Psoas muscle (tissue), 8 donors: ENCODE data around the gene ATP8A2. TPM values are rescaled to one million over a fixed set of nuclear protein-coding genes. Genes with fewer than 3 reads are reported as not detected.

Experiments
- ATAC-seq, 4 donors: fragments of 200-7000 bp; cut with Tn5 transposase; one replicate each; pipeline ENCODE4 v1.9.1; 2020; ENCODE audit warnings: moderate library complexity in 3 of 4, mild to moderate bottlenecking in 2 of 4
- DNase-seq, 2 donors: peaks; one replicate each; pipeline ENCODE4 v3.0.0-alpha.2; 2020
- H3K27ac ChIP-seq: fragments of 200-600 bp; one replicate; pipeline ENCODE4 v1.8.0; 2022
- H3K27me3 ChIP-seq, 3 donors: fragments of 200-600 bp in 1 of 3; one replicate each; pipeline versions ENCODE4 v1.6.1 to v1.8.0; 2013 to 2022; ENCODE audit warnings: low read length in 2 of 3, mild to moderate bottlenecking in 2 of 3, moderate library complexity in 1 of 3; ENCODE audit not compliant: insufficient read depth in 3 of 3
- H3K36me3 ChIP-seq, 2 donors: fragments of 200-600 bp in 1 of 2; one replicate each; pipeline versions ENCODE4 v1.6.1 to v1.8.0; 2013 to 2022; ENCODE audit warnings: low read depth in 1 of 2, mild to moderate bottlenecking in 1 of 2, moderate library complexity in 1 of 2; ENCODE audit not compliant: insufficient read depth in 1 of 2
- H3K4me1 ChIP-seq: fragments of 200-600 bp; one replicate; pipeline ENCODE4 v1.8.0; 2022
- H3K4me3 ChIP-seq: fragments of 200-600 bp; one replicate; pipeline ENCODE4 v1.8.0; 2022; ENCODE audit warnings: mild to moderate bottlenecking
- H3K9me3 ChIP-seq: fragments of 200-600 bp; one replicate; pipeline ENCODE4 v1.8.0; 2022
- CTCF ChIP-seq: fragments of 200-600 bp; IDR thresholded peaks from one replicate; pipeline ENCODE4 v1.8.0; 2022; ENCODE audit warnings: antibody characterized with exemption
- WGBS, 3 donors: extraction: QIAGEN DNeasy Blood & Tissue Kit; methylation state at CpG; one replicate each; pipeline versions ENCODE4 v1.1.6 to v1.1.7; 2013; 5-methylcytosine and 5-hydroxymethylcytosine counted together
- intact Hi-C, 2 donors: fragments of 100-400 bp; cut with DNase I; formaldehyde crosslinking; loops; one replicate each; pipeline versions ENCODE4 v1.11.0 to v1.14.2; 2022
- polyA plus RNA-seq, 3 donors: library from polyadenylated mRNA; stranded (reverse); fragments of 200-250 nt; gene quantifications; one replicate each; pipeline ENCODE4 v1.2.3, GENCODE V29; 2013
- total RNA-seq, 4 donors: library from RNA; stranded (reverse); fragmentation: NEBNext Ultra II Directional in 2 of 4; extraction: Animal tissue kit (Norgen Biotek cat#: 25700) in 2 of 4; gene quantifications; one replicate each; pipeline versions ENCODE4 v1.2.1 to v1.2.4, GENCODE V29; 2021 to 2023
- donor health status: healthy with polysubstance abuse.
- donor health status: DM: no; HTN: no; CAD: no; lungs with moderate emphysema.
- donor health status: Bipolar disorder and iron deficiency.
- donor health status: healthy.
- donor health status: DM: yes; HTN: yes; CAD: no.
- donor health status: DM: no; HTN: no; CAD: no.
- donor health status: DM: no; HTN: no; CAD: no.
- donor health status: DM: yes; HTN: yes; CAD: no.

Gene ATP8A2
- total and polyA plus RNA-seq, 7 donors, result 0.02 to 0.22 (median 0.04) TPM; not detected in 2

- 91 to 95% (median 94%) methylated on average over 7 of the region's 7 CpGs for WGBS, 3 donors
- H3K9me3 ChIP-seq, result no peaks in the 10 kb centered on the region
- TF ChIP-seq CTCF, result no peak
- no peak for ATAC-seq
- no peaks in the 10 kb centered on the region for H3K4me1 ChIP-seq
- no peak overlapping the region for H3K4me3 ChIP-seq
- H3K36me3 ChIP-seq, result no peaks in the 10 kb centered on the region
- intact Hi-C loops, result loop anchor here in 1 of 2 donors (10.0 kb wide), 1 partner anchor 56 kb away; no protein-coding TSS in a partner anchor
- no peak overlapping the region for H3K27ac ChIP-seq
- H3K27me3 ChIP-seq, result no peaks in the 10 kb centered on the region
- DNase-seq, result no peak
These were observed 589.5 kb downstream of the ATP8A2 start for GRCh38 chr13:25961294-25961693.

GRCh38 chr13:25963674-25964073, 591.9 kb downstream of the ATP8A2 start:
- H3K4me1 ChIP-seq, result no peaks in the 10 kb centered on the region
- H3K36me3 ChIP-seq, result no peaks in the 10 kb centered on the region
- H3K27me3 ChIP-seq, result no peaks in the 10 kb centered on the region
- H3K9me3 ChIP-seq, result no peaks in the 10 kb centered on the region
- no peak overlapping the region for H3K27ac ChIP-seq
- ATAC-seq, result peak in 1 of 4 donors; percentile 39
- H3K4me3 ChIP-seq, result no peak overlapping the region
- DNase-seq, result no peak
- TF ChIP-seq CTCF, result no peak
- 25 to 26% (median 26%) methylated on average over 4 of the region's 4 CpGs for WGBS, 3 donors
- intact Hi-C loops, result loop anchor here in 1 of 2 donors (10.0 kb wide), 1 partner anchor 59 kb away; no protein-coding TSS in a partner anchor

GRCh38 chr13:25965596-25965995, 593.8 kb downstream of the ATP8A2 start:
- Histone ChIP-seq H3K4me1 (no peaks in the 10 kb centered on the region), H3K9me3 (no peaks in the 10 kb centered on the region), H3K4me3 (no peak overlapping the region), H3K36me3 (no peaks in the 10 kb centered on the region), H3K27ac (no peak overlapping the region), H3K27me3 (no peaks in the 10 kb centered on the region)
- DNase-seq, result no peak
- no peak for TF ChIP-seq CTCF
- ATAC-seq, result no peak
- 66 to 78% (median 73%) methylated on average over 2 of the region's 2 CpGs for WGBS, 3 donors
- intact Hi-C loops, result loop anchor here in 1 of 2 donors (10.0 kb wide), 1 partner anchor 61 kb away; no protein-coding TSS in a partner anchor

GRCh38 chr13:25966086-25966485, 594.3 kb downstream of the ATP8A2 start:
- Histone ChIP-seq H3K4me1 (no peaks in the 10 kb centered on the region), H3K27me3 (no peaks in the 10 kb centered on the region), H3K27ac (no peak overlapping the region), H3K4me3 (no peak overlapping the region), H3K36me3 (no peaks in the 10 kb centered on the region), H3K9me3 (no peaks in the 10 kb centered on the region)
- no peak for TF ChIP-seq CTCF
- DNase-seq, result no peak
- no peak for ATAC-seq
- WGBS, 3 donors, result 71 to 87% (median 71%) methylated on average over 4 of the region's 4 CpGs
- intact Hi-C loops, result loop anchor here in 1 of 2 donors (10.0 kb wide), 1 partner anchor 61 kb away; no protein-coding TSS in a partner anchor

GRCh38 chr13:25967144-25967543, 595.4 kb downstream of the ATP8A2 start:
- DNase-seq (no peak), ATAC-seq (no peak)
- Histone ChIP-seq H3K36me3 (no peaks in the 10 kb centered on the region), H3K27ac (no peak overlapping the region), H3K4me3 (no peak overlapping the region), H3K9me3 (no peaks in the 10 kb centered on the region), H3K27me3 (no peaks in the 10 kb centered on the region), H3K4me1 (no peaks in the 10 kb centered on the region)
- TF ChIP-seq CTCF, result no peak
- WGBS, 3 donors, result 79 to 83% (median 81%) methylated on average over 4 of the region's 4 CpGs
- intact Hi-C loops, result loop anchor here in 1 of 2 donors (10.0 kb wide), 1 partner anchor 62 kb away; no protein-coding TSS in a partner anchor
